HG02610 (cell line): ENCODE data around the gene SDF2L1.
"Not testable (repeated sequence)": the region's sequence is repeated elsewhere in the genome, so short reads cannot be mapped to it uniquely, and the experiment has no call there.

Experiments used
- ATAC-seq: cut with Tn5 transposase; IDR thresholded peaks from one replicate; pipeline ENCODE4 v1.9.1; 2021; ENCODE audit warnings: mild to moderate bottlenecking, moderate library complexity; ENCODE audit not compliant: unreplicated experiment

SDF2L1 gene

GRCh38 chr22:21635771-21636510 is 6.2 kb upstream of the SDF2L1 start:
- no peak for ATAC-seq

GRCh38 chr22:21636629-21637218 is 5.4 kb upstream of the SDF2L1 start:
- ATAC-seq = no peak

GRCh38 chr22:21637450-21637849 is 4.7 kb upstream of the SDF2L1 start:
- ATAC-seq = not testable (repeated sequence)

- ATAC-seq = no peak
These were observed 2.7 kb upstream of the SDF2L1 start for GRCh38 chr22:21639359-21639758.

GRCh38 chr22:21640810-21641209 is 1.3 kb upstream of the SDF2L1 start:
- ATAC-seq = no peak

GRCh38 chr22:21641417-21641788 is 699 bp upstream of the SDF2L1 start:
- ATAC-seq = no peak

- no peak for ATAC-seq
These were observed 714 bp downstream of the SDF2L1 start for GRCh38 chr22:21642584-21643448.

- ATAC-seq = no peak
These were observed 1.6 kb downstream of the SDF2L1 start for GRCh38 chr22:21643533-21644357.

GRCh38 chr22:21645513-21645912 is 3.4 kb downstream of the SDF2L1 start:
- ATAC-seq = not testable (repeated sequence)

- ATAC-seq = no peak
These were observed 4.8 kb downstream of the SDF2L1 start for GRCh38 chr22:21646608-21647590.

GRCh38 chr22:21650280-21650679 is 8.2 kb downstream of the SDF2L1 start:
- no peak for ATAC-seq

GRCh38 chr22:21650823-21651520 is 8.9 kb downstream of the SDF2L1 start:
- ATAC-seq = no peak

- ATAC-seq = peak; percentile 7
These were observed 9.5 kb downstream of the SDF2L1 start for GRCh38 chr22:21651521-21652009.

- ATAC-seq = peak; percentile 89
These were observed 10.0 kb downstream of the SDF2L1 start for GRCh38 chr22:21652010-21652546.

GRCh38 chr22:21652547-21653545 is 10.7 kb downstream of the SDF2L1 start:
- no peak for ATAC-seq

- ATAC-seq = no peak
These were observed 14.9 kb downstream of the SDF2L1 start for GRCh38 chr22:21657020-21657359.

- ATAC-seq = peak; percentile 61
These were observed 15.4 kb downstream of the SDF2L1 start for GRCh38 chr22:21657360-21658032.
